Measurements from ENCODE around the gene KANSL1.

DNA sequence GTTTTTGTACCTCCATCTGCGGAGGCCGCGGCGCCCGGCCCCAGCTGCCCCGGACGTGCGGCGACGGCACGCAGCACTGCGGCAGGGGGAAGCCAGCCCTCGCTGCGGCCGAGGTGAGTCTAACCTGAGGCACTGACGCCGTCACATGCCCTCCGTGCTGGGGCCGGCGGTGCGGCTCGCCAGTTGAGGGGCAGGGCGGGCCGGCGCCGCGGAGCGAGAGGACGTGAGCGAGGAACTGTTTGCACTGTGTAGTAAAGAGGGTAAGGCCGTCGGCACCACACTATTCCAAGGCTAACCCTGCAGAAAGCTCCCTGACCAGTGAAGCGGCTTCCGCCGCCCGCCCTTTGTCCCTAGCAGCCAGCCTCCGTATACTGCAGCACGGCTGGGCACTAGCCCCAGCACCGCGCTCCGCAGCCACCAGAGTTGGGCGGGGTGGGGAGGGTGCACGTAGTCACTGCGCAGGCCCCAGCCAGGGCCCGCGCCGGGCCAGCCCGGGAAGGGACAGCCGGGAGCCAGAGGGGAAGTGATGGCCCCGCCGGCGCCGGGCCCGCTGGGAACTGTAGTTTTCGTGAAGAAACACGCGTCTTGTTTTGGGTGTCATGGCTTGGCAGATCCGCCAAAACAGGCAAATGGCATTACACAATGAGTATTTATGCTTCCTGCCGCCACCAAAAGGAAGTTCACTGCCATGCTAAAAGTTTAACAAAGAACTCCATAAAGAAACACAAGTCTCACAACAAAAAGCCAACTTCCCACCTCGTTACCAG, 580 bp upstream of the KANSL1 start:
- TF ChIP-seq, protein P1, sequence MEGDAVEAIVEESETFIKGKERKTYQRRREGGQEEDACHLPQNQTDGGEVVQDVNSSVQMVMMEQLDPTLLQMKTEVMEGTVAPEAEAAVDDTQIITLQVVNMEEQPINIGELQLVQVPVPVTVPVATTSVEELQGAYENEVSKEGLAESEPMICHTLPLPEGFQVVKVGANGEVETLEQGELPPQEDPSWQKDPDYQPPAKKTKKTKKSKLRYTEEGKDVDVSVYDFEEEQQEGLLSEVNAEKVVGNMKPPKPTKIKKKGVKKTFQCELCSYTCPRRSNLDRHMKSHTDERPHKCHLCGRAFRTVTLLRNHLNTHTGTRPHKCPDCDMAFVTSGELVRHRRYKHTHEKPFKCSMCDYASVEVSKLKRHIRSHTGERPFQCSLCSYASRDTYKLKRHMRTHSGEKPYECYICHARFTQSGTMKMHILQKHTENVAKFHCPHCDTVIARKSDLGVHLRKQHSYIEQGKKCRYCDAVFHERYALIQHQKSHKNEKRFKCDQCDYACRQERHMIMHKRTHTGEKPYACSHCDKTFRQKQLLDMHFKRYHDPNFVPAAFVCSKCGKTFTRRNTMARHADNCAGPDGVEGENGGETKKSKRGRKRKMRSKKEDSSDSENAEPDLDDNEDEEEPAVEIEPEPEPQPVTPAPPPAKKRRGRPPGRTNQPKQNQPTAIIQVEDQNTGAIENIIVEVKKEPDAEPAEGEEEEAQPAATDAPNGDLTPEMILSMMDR (IDR thresholded peaks at IDR 0.05) = peak in 4 of 5 experiments; percentile 4 to 72 (median 25)
- TF ChIP-seq POLR2A (IDR thresholded peaks at IDR 0.05) (peak; percentile 90), EP300 (IDR thresholded peaks at IDR 0.05; ENCODE audit: low read depth) (no peak)

Measured in transverse colon (tissue), 3 donors.